KOPT-K1 (cell line): ENCODE results near the gene EVL.
"Not testable (repeated sequence)": the region's sequence is repeated elsewhere in the genome, so short reads cannot be mapped to it uniquely, and the experiment has no call there.

Source experiments
- H3K27ac ChIP-seq: fragments of 200-600 bp; sonication (generic); 2 replicates; pipeline ENCODE4 v1.5.1; 2016; ENCODE audit warnings: antibody characterized with exemption, mild to moderate bottlenecking, low read depth, low read length; ENCODE audit not compliant: poor library complexity, severe bottlenecking
- H3K36me3 ChIP-seq: fragments of 200-600 bp; sonication (generic); 2 replicates; pipeline ENCODE4 v1.5.1; 2017; ENCODE audit warnings: antibody characterized with exemption, mild to moderate bottlenecking, low read length, moderate library complexity; ENCODE audit not compliant: insufficient read depth
- H3K9me3 ChIP-seq: fragments of 200-600 bp; sonication (generic); 2 replicates; pipeline ENCODE4 v1.5.1; 2017; ENCODE audit warnings: antibody characterized with exemption, low read length, mild to moderate bottlenecking; ENCODE audit not compliant: insufficient read depth, poor library complexity, severe bottlenecking

The EVL gene

DNA sequence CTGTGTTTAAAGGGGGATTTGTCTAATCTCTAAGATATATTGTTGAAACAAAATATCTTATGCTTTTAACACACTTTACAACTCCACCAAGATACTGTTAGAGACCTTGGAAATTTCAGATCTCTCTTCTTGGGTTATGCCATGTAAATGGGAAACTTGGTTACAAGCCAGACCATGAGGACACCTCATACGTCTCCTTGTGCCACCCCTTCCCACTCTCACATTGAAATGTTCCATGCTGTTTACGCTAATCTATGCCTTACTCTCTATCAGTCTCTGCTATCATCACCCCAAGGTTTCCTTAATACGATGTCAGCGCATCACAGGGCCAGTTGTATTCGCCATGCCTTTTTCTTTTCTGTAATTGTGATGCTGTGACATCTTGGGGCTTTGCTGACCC lies 107.6 kb downstream of the EVL start:
- Histone ChIP-seq H3K36me3 (no peaks in the 10 kb centered on the region), H3K27ac (no peak overlapping the region), H3K9me3 (no peaks in the 10 kb centered on the region)

DNA sequence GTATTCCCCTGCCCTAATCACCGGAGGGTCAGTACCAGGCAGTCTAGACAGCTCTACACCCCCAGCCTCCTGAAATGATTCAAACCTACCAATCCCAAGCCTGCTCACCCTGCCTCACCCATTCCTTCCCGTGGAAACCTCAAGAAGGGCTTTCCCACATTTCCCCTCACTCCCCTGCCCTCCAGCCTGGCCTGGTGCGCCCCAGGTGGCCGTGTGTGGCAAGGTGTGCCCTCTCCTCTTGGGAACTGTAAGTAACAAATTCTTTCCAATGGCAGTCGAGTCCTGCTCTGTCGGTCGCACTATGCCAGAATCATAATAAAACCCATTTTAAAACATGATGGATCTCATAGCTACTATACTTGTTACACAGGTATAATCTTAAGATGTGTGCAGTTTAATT lies 108.1 kb downstream of the EVL start:
- H3K27ac ChIP-seq: no peak overlapping the region
- H3K36me3 ChIP-seq: no peaks in the 10 kb centered on the region
- H3K9me3 ChIP-seq: no peaks in the 10 kb centered on the region

DNA sequence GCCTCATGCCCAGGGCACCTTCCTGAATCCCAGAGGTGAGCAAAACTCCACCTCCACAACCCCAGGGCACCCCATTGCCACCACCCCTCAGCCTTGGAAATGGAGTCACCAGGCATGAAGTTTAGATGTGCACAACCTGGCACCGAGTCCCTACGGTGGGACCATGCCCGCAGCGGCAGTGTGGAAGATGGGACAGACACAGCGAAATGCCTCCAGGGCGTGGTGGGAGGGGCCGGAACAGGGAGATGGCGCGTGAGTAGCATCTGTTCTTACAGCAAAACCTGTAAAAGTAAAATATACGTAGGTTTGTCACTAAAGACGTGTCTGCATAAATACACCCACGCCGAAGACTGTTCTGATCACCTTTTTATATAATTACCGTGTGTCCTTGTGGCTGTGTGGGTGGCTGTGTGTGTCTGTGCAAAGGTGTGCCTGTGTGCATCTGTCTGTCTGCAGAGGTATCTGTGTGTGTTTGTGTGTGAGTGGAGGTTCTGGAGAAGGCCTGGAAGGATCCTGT lies 111.6 kb downstream of the EVL start:
- Histone ChIP-seq H3K36me3 (no peaks in the 10 kb centered on the region), H3K9me3 (no peaks in the 10 kb centered on the region), H3K27ac (no peak overlapping the region)

DNA sequence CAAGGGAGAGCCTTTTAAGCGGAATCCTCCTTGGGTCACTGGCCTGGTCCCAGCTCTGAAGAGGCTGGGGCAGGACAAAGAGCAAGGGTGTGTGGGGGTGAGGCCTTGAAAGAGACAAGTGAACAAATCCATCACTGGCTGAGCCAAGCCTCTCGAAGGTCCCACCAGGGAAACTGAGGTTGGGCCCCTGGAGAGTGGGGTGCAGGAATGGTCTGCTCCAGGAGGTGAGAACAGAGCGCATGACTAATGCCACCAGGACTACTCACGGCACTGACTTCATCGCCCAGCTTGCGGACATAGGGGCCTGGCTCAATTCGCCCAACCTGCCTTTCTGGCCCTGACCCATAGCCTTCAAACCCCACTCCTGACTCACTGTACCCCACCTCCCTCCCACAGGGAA lies 113.5 kb downstream of the EVL start:
- no peak overlapping the region for H3K27ac ChIP-seq
- H3K36me3 ChIP-seq: no peaks in the 10 kb centered on the region
- no peaks in the 10 kb centered on the region for H3K9me3 ChIP-seq

DNA sequence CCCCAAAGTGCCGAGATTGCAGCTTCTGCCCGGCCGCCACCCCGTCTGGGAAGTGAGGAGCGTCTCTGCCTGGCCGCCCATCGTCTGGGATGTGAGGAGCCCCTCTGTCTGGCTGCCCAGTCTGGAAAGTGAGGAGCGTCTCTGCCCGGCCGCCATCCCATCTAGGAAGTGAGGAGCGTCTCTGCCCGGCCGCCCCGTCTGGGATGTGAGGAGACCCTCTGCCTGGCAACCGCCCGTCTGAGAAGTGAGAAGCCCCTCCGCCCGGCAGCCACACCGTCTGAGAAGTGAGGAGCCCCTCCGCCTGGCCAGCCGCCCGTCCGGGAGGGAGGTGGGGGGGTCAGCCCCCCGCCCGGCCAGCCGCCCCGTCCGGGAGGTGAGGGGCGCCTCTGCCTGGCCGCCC lies 115.4 kb downstream of the EVL start:
- H3K27ac ChIP-seq, H3K9me3 ChIP-seq, H3K36me3 ChIP-seq: not testable (repeated sequence)

DNA sequence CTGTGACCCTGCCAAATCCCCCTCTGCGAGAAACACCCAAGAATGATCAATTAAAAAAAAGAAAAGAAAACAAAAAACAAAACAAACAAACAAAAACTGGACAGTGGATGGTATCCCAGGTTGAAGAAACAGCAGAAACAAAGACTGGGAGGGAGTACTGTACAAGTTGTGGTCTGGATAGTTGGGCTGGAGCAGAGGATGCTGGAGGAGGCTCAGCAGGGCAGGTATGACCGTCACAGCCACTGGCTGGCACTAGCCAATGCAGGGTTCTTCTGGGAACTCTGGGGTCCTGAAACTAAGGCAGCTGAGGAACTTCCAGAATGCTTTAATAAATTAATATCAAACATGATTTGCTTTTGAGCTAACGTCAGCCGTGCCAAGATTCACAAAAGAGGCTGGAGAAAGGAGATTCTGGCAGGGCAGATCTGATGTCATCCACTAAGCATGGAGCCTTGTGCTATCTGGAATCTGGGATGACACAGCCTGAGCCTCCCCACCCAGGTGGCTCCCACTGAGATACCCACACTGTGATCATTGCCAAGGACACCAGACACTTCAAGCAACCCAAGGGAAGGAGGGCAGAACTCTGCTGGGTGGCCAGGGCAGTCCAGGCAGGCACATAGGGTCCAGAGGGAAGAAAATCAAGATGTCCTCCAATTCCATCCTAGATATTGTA lies 116.8 kb downstream of the EVL start:
- H3K9me3 ChIP-seq, H3K36me3 ChIP-seq, H3K27ac ChIP-seq: not testable (repeated sequence)

DNA sequence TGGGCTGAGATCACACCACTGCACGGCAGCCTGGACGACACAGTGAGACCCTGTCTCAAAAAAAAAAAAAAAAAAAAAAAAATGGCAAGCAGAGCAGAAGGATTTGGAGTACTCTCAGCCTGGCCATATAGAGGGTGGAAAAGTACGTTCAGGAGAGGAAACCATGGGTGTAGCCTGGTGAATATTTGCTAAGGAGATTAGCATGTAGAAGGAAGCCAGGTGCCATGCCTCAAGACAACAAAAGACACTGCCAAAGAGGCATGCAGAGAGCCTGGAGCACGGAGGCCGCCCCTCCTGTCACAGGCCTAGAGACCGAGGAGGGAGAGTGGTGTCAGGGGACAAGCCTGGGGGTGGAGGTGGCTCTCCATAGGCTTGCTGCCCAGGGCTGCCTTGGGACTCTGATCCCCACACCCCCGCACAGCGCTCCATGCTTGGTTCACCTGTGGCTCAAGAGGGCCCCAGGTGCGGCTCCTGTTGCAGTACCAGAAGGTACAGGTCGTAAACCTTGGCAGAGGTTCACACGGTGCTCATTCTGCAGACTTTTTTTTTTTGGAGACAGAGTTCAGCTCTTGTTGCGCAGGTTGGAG lies 122.1 kb downstream of the EVL start:
- Histone ChIP-seq H3K27ac (no peak overlapping the region), H3K36me3 (no peaks in the 10 kb centered on the region), H3K9me3 (no peaks in the 10 kb centered on the region)

DNA sequence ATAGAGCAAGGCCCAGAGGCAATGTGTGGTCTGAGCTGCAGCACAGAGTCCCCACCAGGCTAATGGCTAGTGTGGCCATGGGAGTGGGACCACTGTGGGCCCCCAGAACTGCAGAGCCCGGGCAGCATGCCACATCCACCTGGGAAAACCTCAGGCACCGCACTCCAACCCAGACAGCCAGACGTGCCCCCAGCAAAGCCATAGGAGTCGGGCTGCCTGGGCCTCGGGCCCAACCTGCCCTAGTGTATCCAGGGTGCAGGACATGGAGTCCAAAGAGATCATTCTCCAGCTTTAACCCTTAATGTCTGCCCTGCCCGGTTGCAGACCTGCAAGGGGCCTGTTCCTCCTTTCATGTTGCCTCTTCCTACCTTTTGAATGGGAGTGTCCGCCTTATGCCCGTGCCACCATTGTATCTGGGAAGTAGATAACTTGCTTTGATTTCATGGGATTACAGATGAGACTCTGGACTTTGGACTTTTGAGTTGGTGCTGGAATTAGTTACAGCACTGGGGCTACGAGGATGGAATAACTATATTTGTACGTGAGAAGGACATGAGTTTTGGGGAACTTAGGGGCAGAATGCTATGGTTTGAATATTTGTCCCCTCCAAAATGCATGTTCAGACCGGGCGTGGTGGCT lies 123.3 kb downstream of the EVL start:
- H3K9me3 ChIP-seq: no peaks in the 10 kb centered on the region
- H3K27ac ChIP-seq: no peak overlapping the region
- H3K36me3 ChIP-seq: no peaks in the 10 kb centered on the region

DNA sequence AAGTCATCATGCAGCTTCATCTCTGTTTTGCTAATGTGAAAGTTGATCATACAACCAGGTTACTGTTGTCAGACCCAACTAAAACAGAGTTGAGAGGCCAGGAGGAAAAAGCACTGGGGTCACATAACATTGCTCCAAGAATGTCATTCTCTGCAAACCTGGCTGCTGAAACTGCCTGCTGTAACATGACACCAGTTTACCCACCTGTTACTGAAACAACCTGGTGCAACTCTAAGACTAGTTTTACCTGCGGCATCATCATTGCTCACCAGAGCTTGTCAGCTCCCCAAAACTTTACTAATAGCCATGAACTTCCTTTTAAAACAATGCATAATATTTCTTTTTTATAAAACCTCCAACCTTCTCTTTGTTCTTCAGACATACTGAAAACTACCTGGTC lies 124.9 kb downstream of the EVL start:
- Histone ChIP-seq H3K9me3 (no peaks in the 10 kb centered on the region), H3K27ac (no peak overlapping the region), H3K36me3 (no peaks in the 10 kb centered on the region)

DNA sequence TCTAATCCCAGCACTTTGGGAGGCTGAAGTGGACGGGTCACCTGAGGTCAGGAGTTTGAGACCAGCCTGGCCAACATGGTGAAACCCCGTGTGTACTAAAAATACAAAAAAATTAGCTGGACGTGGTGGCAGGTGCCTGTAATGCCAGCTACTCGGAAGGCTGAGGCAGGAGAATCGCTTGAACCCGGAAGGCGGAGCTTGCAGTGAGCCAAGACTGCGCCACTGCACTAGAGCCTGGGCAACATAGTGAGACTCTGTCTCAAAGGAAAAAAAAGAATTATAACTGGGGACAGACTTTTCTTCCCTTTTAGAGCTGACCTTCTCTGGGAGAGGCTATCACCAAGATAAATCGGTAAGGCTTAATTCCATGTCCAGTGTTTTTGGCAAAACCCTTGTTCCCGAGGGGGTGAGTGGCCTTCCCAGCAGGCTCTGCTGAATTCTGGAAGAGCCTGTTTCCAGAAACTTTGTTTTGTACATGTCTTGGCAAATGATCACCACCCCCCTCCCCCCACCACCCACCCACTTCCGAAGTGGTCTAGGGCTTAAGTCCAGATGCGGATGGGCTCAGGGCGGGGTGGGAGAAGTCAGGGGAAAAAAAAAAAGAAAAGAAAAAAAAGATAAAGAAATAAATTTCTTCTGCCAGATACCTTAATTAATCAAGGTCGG lies 126.5 kb downstream of the EVL start:
- H3K36me3 ChIP-seq: no peaks in the 10 kb centered on the region
- peak overlapping the region; percentile 87 for H3K27ac ChIP-seq

DNA sequence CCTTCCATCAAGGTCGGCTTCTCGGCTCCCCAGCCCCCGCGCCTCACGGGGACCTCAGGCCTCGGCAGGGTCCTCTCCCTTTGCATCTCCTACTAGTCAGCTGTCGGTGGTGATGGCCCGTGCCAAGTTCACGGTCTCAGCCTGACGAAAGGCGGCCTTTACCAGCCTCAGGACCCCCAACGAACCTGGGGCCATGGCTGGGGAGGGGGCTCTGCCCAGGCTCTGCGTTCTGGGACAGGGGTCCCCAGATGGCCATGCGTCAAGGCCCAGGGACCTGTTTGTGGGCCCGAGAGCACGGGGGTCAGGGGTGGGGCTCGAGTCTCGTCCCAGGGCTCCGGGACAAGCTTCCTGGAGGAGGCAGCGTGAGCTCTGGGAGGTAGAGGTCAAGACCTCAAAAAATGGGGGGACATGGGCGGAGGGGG lies 127.0 kb downstream of the EVL start:
- no peaks in the 10 kb centered on the region for H3K9me3 ChIP-seq
- H3K36me3 ChIP-seq: no peaks in the 10 kb centered on the region
- peak overlapping the region; percentile 87 for H3K27ac ChIP-seq

More for the DNA sequence above, 126.5 kb downstream of the EVL start:
- no peaks in the 10 kb centered on the region for H3K9me3 ChIP-seq

DNA sequence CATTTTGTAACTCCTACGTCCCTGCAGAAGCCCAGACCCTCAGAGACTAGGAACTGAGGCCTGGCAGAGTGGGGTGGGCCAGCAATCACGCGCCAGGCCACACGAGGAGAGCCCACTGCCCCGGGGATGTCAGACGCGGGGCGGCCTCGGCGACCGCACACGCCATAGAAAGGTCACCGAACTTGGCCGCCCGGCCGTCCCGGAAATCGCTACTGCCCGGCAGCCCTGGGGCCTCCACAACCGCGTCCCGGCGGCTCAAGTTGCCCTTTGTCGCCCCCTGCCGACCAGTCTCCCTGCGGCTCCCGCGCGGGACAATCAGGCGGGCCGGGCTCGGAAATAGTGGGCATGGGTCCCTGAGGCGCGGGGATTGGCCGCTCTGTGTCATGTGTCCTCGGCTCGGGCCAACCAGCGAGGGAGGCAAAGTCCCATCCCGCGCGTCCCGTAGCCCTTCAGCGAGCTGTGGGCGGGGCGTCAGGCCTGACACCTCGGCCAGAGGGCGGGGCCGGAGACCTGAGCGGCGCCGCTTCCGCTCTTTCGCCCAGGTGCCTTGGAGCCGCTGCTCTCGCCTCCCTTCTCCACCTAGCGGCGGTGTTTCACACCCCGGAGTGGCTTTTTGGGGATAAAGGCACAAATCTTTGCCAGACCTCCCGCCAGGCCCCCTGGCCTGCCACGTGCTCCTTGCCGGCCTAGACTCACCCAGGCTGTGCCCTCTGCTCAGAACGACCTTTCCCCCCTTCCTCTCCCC lies 127.6 kb downstream of the EVL start:
- Histone ChIP-seq H3K9me3 (no peaks in the 10 kb centered on the region), H3K27ac (peak overlapping the region; percentile 87), H3K36me3 (no peaks in the 10 kb centered on the region)
